GM12892 (cell line): ENCODE results near the gene C1orf226.
"Not testable (repeated sequence)": the region's sequence is repeated elsewhere in the genome, so short reads cannot be mapped to it uniquely, and the experiment has no call there.

ENCODE experiments used
- POLR2A ChIP-seq: IDR thresholded peaks from 2 replicates; pipeline ENCODE4 v1.6.1; 2011; ENCODE audit warnings: low read depth, low read length, control low read depth
- POLR2AphosphoS5 ChIP-seq: IDR thresholded peaks from 2 replicates; pipeline ENCODE4 v1.6.1; 2011; ENCODE audit warnings: low read depth, low read length, control low read depth
- TAF1 ChIP-seq: IDR thresholded peaks from 2 replicates; pipeline ENCODE4 v1.6.1; 2011; ENCODE audit warnings: low read depth, mild to moderate bottlenecking, control low read depth, low read length, borderline replicate concordance

- TF ChIP-seq TAF1, POLR2A, POLR2AphosphoS5: not testable (repeated sequence)
These were observed 38.0 kb downstream of the C1orf226 start for GRCh38 chr1:162419450-162419931.
